HG02763 (cell line): ENCODE results near the gene PPP2R5C.
"Not testable (repeated sequence)": the region's sequence is repeated elsewhere in the genome, so short reads cannot be mapped to it uniquely, and the experiment has no call there.

Experiments
- ATAC-seq: cut with Tn5 transposase; IDR thresholded peaks from one replicate; pipeline ENCODE4 v1.9.1; 2021; ENCODE audit warnings: mild to moderate bottlenecking, moderate library complexity; ENCODE audit not compliant: unreplicated experiment

PPP2R5C gene

DNA sequence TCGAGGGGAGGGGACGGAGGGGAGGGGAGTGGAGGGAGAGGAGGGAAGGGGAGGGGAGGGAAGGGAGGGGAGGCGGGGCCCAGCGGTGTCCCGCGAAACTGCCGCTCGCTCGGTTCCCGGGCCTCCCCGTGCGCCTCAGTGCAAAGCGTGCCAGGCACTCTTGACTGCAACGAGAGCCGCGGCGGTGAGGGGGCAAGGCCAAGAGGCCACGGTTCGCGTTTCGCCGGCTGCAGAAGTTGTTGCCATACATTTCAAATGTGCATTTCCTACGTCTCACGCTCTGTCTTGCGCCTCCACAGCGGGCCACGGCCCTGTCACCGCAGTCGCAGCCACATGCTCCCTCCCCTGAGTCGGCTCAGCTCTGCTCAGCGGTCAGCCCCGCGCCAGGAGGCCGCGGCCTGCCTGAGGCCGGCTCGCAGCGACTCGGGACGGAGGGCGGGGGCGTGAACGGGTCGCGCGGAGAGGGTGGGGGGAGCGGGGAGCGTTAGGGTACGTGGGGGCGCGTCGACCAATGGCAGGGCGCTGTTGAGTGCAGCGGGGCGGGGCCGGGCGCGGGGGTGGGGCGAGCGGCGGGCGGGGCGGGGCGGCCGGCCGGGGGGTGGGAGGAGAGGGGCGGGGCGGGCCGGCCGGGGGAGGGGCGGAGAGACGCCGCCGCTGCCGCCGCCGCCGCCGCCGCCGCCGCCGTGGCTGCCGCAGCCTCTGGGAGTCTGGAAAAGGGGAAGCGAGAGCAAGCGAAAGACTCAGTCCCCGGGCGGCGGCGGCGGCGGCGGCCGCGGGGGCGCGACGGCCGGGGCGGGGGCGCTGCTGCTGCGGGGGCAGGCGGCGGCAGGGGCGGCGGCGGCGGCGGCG lies at the start of gene PPP2R5C:
Gene PPP2R5C (plus strand): TSS at position 678 of the 849 bp plus-strand sequence. CDS start 185 bp downstream, outside the sequence.
- peak; percentile 53 for ATAC-seq

DNA sequence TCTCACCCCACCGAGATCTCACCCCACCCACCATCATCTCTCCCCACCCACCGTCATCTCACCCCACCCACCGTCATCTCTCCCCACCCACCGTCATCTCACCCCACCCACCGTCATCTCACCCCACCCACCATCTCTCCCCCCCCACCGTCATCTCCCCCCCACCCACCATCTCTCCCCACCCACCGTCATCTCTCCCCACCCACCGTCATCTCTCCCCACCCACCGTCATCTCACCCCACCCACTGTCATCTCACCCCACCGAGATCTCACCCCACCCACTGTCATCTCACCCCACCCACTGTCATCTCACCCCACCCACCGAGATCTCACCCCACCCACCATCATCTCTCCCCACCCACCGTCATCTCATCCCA lies 49.7 kb upstream of the PPP2R5C start:
- ATAC-seq: not testable (repeated sequence)

DNA sequence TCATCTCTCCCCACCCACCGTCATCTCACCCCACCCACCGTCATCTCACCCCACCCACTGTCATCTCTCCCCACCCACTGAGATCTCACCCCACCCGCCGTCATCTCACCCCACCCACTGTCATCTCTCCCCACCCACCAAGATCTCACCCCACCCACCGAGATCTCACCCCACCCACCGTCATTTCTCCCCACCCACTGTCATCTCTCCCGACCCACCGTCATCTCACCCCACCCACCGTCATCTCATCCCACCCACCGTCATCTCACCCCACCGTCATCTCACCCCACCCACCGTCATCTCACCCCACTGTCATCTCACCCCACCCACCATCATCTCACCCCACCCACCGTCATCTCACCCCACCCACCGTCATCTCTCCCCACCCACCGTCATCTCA lies 49.2 kb upstream of the PPP2R5C start:
- not testable (repeated sequence) for ATAC-seq

DNA sequence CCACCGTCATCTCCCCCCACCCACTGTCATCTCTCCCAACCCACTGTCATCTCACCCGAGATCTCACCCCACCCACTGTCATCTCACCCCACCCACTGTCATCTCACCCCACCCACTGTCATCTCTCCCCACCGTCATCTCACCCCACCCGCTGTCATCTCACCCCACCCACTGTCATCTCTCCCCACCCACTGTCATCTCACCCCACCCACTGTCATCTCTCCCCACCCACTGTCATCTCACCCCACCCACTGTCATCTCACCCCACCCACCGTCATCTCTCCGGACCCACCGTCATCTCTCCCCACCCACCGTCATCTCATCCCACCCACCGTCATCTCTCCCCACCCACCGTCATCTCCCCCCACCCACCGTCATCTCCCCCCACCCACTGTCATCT lies 48.4 kb upstream of the PPP2R5C start:
- ATAC-seq: not testable (repeated sequence)

DNA sequence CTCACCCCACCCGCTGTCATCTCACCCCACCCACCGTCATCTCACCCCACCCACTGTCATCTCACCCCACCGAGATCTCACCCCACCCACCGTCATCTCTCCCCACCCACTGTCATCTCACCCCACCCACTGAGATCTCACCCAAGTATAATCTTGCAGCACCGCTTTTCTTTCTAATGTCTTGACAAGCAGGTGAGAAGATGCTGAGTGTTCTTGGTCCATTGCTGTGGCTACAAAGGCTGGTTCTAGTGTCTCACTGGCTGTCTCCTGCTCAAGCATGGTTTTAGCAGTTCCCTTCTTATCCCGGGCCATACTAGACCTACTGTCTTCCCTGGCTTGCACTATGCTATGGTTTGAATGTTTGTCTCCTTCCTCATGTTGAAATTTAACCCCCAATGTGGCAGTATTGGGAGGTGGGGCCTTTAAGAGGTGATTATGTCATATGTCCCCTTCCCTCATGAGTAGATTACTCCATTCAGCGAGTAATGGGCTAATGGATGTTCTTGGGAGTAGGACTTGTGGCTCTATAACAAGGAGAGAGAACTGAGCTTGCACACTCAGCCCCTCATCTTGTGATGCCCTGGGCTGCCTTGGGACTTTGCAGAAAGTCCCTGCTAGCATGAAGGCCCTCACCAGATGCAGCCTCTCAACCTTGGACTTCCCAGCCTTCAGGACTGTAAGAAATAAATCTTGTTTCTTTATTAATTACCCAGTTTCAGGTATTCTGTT lies 47.7 kb upstream of the PPP2R5C start:
- ATAC-seq: no peak

DNA sequence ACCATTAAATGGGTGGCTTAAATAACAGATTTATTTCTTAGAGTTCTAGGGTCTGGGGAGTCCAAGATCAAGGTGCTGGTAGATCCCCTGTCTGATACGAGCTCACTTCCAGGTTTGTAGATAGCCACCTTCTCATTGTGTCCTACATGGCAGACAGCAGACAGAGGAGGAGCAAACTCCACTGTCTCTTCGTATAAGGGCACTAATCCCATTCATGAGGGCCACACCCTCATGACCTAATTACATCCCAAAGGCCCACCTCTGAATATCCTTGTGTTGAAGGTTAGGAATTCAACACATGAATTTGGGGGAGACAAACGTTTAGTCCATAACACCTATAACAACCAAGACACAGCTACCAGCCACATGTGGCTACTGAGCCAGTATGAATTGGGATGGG lies 47.1 kb upstream of the PPP2R5C start:
- ATAC-seq: no peak

DNA sequence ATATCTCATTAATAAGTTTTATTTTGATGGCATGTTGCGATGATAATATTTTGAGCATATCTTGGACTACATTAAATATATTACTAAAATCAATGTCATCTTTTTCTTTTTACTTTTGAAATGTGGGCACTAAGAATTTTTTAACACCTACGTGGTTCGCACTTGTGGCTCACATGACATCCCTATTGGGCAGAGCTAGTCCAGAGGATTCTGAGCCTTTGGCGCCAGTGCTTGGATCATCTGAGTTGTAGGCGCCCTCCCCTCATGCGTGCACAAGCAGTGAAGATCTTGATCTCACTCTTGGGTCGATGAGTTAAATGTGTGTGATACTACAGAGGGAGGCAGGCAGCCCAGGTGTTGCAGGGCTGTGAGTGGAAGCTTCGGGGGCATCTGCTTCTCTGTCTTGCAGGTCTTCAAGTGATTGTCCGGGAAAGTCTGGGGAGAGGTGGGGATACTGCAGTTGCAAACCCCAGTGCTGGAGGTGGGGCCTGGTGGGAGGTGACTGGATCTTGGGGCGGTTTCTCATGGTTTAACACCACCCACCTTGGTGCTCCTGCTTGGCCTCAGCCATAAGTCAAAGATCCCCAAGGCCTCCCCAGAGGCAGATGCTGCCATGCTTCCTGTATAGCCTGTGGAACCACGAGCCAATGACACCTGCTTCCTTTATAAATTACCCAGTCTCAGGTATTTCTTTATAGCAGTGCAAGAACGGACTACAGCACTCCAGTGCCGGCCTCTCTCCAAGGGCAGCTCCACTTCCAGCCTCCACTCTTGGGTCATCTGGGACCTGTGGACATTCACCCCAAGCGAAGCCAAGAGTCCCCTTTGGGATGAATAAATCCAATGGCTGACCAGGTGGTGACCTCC lies 46.1 kb upstream of the PPP2R5C start:
- ATAC-seq: no peak

DNA sequence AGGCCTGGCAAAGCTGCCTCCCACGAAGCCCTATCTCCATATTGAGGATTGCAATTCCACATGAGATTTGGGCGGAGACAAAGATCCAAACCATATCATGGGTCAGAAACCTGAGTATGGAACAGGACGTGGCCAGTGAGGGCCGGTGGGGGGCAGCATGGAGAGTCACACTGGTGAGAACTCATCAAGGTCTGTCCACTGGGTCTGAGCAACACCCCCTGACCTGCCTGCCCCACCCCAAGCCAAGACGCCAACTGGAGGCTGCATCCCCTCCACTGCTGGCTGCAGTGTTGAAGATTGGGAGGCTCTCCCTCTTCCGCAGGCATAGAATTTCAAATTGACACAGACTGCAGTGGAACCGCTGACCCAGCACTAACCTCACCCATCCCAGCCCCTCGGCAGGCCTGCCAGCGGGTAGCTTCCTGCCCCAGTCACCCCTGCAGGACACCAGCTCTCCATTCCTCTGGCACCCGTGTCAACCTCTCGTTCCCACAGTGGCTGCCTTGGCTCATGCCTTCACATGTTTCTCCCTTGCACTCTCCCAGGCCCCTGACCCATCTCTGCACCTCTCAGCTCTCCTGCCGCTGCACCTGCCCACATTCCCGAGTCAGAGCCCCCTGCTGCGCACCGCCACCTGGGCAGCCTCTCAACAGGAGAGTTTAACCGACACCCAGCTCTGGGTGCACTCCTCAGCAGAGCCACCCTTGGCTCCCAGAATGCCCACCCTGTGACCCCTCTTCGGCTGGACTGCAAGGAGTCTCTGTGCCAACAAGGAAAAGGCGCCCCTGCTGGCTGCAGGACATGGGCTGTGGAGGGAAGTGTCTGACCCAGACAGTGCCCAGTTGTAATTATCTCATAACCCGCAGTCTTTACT lies 45.2 kb upstream of the PPP2R5C start:
- ATAC-seq: no peak

DNA sequence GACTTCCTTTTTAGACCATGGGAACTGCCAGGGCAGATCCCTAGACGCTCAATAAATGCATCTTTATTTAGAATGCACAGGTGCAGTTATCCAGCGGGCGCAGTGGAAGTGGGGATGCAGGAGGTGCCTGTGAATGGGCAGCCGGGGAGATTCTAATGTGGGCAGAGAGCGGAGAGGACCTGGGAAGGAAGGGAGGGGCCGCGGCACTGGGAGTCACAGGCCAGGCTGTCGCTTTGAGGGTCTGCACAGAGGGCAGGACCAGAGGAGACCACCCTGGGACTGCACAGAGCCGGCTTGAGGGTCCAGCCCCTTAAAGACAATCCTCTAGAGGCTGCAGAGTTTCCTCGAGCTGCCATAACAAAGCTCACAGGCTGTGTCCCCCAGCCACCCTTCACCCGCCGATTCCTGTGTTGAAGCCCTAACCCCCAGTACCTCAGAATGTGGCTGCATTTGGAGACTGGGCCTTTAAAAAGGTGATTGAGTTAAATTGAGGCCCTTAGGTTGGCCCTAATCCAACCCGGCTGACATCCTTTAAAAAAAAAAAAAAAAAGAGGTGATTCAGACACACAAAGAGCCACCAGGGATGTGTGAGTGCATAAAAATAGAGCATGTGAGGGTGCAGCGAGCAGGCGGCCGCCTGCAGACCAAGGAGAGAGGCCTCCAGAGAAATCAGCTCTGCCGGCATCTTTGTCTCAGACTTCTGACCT lies 44.4 kb upstream of the PPP2R5C start:
- ATAC-seq: no peak

DNA sequence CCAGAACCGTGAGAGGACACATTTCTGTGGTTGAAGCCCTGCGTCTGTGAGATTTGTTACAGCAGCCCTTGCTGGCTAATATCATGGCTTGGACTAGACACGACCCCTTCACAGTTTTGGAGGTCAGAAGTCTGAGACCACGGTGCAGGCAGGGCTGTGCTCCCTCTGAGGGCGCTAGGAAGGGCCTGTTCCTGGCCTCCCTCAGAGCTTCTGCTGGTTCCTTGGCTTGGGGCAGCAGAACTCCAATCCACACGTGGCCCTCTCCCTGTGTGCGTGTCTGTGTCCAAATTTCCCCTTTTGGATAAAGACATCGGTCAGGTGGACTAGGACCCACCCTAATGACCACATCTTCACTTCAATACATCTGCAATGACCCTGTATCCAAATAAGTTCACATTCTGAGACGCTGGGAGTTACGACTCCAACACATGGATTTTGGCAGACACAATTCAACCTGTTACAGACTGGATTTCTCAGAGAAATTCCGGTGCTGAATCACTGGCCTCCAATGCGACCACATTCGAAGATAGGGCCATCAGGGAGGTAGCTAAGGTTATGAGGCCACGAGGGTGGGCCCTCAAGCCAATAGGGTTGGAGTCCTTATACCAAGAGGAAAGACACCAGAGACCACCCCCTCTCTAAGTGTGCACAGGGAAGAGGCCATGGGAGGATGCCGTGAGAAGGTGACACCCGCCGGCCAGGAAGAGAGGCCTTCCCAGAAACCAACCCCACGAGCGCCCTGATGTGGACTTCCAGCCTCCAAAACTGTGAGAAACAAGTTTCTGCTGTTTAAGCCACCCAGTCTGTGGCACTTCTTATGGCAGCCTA lies 43.6 kb upstream of the PPP2R5C start:
- no peak for ATAC-seq

DNA sequence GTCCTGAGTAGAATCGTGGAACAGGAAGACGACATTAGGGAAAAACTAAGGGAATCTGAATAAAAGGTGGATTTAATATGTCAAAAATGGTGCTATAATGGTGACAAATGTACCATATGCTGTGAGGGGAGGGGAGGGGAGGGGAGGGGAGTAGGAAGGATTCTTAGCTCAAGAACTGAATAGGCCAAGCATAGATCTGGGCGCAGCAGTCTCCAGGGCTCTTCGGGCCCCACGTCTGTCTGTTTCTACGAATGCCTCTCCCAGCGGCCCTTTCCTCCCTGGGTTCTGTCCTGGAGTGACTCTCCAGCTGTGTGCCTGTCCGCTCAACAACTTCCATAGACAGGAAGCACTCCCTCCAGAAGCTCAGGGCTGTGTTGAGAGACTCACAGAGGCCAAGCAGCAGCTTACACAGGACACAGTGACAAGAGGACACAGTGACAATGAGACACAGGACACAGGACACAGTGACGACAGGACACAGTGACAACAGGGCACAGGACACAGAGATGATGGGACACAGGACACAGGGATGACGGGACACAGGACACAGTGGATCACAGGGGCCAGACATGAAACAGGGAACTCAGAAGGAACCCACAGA lies 42.4 kb upstream of the PPP2R5C start:
- ATAC-seq: no peak

DNA sequence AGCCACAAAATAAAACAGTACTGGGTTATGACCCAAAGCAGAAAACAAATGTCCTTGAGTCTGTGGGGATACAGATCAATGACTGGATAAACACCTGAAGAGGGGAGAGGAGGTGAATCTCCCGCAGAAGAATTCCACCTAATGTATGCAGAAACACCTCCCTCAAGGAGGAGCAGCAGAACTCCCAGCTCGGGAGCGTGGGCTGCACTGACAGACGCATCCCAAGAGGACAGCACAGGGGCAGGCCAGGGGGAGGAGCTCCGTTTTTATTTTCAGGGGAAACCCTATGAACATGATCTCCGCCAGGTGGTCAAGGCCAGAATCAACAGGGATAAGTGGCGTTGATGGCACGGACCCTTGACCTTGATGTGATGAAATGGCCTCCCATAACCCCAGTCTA lies 41.8 kb upstream of the PPP2R5C start:
- ATAC-seq: no peak

DNA sequence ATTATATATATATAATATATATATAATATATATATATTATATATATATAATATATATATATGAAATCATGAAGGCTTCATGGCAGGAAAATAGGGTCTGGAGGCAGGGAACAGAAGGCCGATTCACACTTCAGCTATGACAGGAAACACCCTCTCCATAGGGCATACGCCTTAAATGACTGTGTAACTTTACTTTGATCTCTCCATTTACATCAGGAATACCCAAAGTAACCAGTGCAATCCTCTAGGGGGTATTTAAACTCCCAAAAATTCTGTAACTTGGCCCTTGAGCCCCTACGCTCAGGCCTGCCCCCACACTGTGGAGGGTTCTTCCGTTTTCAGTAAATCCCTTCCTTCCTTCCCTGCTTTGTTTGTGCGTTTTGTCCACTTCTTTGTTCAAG lies 40.4 kb upstream of the PPP2R5C start:
- no peak for ATAC-seq

DNA sequence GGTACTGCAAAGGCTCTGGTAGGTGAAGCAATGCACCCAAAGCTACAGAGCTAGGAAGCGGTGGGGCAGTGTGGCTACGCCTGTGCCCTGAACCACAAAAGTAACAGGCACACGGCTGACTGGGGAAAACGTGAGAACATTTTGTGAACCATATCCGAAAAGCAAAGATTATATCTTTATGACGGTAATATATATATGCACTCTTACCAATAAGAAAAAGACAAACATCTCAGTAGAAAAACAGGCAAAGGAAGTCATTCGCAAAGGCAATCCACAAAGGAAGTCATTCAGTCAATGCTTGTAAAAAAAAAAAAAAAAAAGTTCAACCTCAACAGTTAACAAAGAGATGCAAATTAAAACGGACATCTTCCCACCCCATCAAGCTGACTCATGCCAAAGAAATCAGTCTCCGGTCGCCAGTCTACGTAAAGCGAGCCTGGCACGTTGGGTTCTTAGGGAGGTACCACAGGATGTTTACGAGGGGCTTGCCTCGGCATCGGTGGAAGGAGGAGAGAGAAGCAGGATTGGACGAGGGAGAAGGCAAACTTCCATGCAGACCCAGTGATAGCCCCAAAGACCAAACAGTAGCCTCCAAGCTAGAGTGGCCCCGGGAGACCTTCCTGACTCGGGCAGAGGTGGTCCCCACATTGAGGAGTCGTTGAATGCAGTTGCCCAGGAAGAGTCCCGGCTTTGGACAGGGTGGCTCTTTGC lies 39.4 kb upstream of the PPP2R5C start:
- ATAC-seq: no peak

DNA sequence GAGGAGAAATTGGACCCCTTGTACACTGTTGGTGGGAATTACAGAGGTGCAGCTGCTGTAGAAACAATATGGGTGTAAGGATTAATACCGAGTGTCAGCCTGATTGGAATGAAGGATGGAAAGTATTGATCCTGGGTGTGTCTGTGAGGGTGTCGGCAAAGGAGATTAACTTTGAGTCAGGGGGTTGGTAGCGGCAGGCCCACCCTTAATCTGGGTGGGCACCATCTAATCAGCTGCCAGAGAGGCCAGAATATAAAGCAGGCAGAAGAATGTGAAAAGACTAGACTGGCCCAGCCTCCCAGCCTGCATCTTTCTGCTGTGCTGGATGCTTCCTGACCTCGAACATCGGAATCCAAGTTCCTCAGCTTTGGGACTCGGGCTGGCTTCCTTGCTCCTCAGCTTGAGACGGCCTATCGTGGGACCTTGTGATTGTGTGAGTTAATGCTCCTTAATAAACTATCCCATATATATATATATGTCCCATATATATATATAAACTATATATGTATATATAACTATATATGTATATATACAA lies 38.4 kb upstream of the PPP2R5C start:
- ATAC-seq: no peak

DNA sequence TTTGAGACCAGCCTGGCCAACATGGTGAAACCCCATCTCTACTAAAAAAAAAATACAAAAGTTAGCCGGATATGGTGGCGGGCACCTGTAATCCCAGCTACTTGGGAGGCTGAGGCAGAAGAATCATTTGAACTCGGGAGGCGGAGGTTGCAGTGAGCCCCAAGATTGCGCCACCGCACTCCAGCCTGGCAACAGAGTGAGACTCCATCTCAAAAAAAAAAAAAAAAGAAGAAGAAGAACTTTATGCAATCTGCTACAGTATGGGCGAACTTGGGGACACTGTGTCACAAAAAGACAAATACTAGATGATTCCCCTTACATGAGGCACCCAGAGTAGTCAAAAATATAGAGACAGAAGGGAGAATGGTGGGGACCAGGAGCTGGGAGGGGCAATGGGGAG lies 35.9 kb upstream of the PPP2R5C start:
- ATAC-seq: not testable (repeated sequence)

DNA sequence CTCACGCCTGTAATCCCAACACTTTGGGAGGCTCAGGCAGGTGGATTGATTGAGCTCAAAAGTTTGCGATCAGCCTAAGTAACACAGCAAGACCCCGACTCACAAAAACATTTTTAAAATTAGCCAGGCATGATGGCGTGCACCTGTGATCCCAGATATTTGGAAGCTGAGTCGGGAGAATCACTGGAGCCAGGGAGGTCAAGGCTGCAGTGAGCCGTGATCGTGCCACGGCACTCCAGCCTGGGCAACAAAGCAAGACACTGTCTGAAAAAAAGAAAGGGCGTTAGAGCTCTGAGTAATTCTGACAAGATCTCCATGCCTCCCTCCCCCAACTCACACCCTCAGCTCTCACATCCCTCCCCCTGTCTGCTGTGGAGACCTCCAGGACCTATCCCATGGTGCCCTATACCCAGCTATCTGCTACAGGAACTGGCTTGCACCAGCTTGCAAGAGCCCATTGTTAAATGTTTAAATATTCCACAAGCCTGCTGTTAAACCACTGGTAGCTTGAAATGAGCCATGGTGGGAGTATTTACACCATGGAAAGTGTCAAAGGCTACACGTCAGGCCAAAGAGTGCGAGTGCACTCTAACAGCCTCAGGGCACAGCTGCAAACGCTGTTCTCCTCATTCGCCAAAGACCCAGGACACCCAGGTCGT lies 35.1 kb upstream of the PPP2R5C start:
- ATAC-seq: no peak
